Activated naive CD4-positive, alpha-beta T cell treated with anti-CD3 and anti-CD28 coated beads for 36 hours (primary cell): ENCODE data around the gene ZNF492. TPM values are rescaled to one million over a fixed set of nuclear protein-coding genes. Genes with fewer than 3 reads are reported as not detected.

ENCODE experiments used
- total RNA-seq, 2 experiments: library from RNA; stranded (reverse); gene quantifications; one replicate each; pipeline ENCODE4 v1.2.3, GENCODE V29; 2021

The ZNF492 gene
- total RNA-seq, 2 experiments from 2014 or later = 1.6 to 2.0 TPM

Other genes starting within 250 kb of the ZNF492 start
- gene ZNF98, start 212.0 kb upstream of the ZNF492 start, total RNA-seq = not detected
- not detected for gene ZNF99, start 149.8 kb downstream of the ZNF492 start, total RNA-seq
- gene ZNF723, start 198.0 kb downstream of the ZNF492 start, total RNA-seq = not detected